ENCODE results near the gene BCKDHA.
"Not testable (repeated sequence)": the region's sequence is repeated elsewhere in the genome, so short reads cannot be mapped to it uniquely, and the experiment has no call there.

BCKDHA gene

DNA sequence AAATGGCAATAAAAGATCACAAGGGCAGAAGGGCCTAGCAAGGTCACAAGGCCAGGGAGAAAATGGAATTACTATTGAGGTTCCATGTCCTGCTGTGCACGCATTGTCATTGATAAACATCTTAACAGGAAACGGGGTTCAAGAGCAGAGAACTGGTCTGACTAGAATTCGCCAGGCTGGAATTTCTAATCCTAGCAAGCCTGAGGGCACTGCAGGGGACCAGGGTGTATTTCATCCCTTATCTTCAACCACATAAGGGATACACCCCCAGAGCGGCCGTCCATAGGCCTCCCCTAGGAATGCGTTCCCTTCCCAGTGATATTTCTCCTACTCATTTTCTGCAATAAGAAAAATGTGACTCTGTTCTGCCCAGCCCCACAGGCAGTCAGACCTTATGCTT lies 64.9 kb downstream of the BCKDHA start:
- Histone ChIP-seq H3K4me1 (ENCODE audit: insufficient read depth, low read length, severe bottlenecking) (peaks cover 11% of the 10 kb centered on the region), H3K4me2 (ENCODE audit: low read length) (no peak overlapping the region), H3K27ac (ENCODE audit: low read depth, low read length, poor library complexity, severe bottlenecking) (no peak overlapping the region), H4K20me1 (ENCODE audit: insufficient read depth, low read length) (no peaks in the 10 kb centered on the region), H3K9me3 (ENCODE audit: low read length) (no peaks in the 10 kb centered on the region), H3F3A (ENCODE audit: insufficient read depth, low read length) (no peaks in the 10 kb centered on the region), H3K79me2 (ENCODE audit: insufficient read depth, low read length) (no peaks in the 10 kb centered on the region), H3K4me3 (ENCODE audit: low read depth, low read length, poor library complexity, severe bottlenecking) (no peak overlapping the region), H3K27me3 (ENCODE audit: insufficient read depth, low read length) (no peaks in the 10 kb centered on the region), H3K9me2 (ENCODE audit: low read depth, low read length) (no peaks in the 10 kb centered on the region), H2AFZ (ENCODE audit: low read length) (no peak overlapping the region), H3K36me3 (ENCODE audit: insufficient read depth, low read length) (no peaks in the 10 kb centered on the region), H3K9ac (ENCODE audit: low read length) (no peak overlapping the region)
- TF ChIP-seq, protein P1, sequence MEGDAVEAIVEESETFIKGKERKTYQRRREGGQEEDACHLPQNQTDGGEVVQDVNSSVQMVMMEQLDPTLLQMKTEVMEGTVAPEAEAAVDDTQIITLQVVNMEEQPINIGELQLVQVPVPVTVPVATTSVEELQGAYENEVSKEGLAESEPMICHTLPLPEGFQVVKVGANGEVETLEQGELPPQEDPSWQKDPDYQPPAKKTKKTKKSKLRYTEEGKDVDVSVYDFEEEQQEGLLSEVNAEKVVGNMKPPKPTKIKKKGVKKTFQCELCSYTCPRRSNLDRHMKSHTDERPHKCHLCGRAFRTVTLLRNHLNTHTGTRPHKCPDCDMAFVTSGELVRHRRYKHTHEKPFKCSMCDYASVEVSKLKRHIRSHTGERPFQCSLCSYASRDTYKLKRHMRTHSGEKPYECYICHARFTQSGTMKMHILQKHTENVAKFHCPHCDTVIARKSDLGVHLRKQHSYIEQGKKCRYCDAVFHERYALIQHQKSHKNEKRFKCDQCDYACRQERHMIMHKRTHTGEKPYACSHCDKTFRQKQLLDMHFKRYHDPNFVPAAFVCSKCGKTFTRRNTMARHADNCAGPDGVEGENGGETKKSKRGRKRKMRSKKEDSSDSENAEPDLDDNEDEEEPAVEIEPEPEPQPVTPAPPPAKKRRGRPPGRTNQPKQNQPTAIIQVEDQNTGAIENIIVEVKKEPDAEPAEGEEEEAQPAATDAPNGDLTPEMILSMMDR (IDR thresholded peaks at IDR 0.05; ENCODE audit: low read length), result no peak
- TF ChIP-seq EZH2 (IDR thresholded peaks at IDR 0.05; ENCODE audit: borderline replicate concordance, low read length), result no peak

DNA sequence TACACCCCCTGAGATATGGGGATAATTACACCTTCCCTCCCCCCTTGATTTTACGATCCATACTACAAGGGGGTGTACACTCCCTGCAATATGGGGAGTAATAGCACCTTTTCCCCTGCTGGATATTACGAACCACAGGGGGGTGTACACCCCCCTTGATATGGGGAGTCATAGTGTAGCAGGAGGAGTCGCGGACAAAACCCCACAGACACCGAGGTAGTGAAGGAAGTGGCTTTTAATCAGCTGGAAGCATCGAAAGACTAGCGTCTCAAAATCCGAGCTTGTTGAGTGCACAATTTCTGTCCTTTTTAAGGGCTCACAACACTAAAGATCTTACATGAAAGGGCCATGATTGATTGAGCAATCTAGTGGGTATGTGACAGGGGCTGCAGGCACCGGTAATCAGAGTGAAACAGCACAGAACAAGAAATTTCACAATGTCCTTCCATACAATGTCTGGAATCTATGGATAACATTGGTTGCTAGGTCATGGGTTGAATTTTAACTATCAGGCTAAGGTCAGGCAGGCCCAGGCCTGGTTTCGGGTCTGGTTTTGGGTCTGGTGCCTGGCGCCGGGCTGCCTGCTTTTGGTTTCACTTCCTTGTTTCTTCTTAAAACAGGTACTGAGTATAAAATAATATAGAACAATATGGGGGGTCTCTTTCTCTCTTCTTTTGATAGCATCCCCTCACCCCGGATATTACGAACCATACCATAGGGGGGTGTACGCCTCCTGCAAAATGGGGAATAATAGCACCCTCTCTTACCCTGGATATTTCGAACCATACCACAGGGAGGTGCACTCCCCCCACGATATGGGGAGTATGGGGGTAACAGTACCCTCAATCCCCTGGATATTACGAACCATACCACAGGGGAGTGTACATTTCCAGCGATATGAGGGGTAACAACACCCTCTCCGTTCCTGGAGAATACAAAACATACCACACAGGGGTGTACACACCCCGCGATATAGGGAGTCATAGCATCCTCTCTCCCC lies 65.9 kb downstream of the BCKDHA start:
- not testable (repeated sequence) for H3K36me3 ChIP-seq (ENCODE audit: insufficient read depth, low read length); H3F3A ChIP-seq (ENCODE audit: insufficient read depth, low read length); H3K4me3 ChIP-seq (ENCODE audit: low read depth, low read length, poor library complexity, severe bottlenecking); H3K9ac ChIP-seq (ENCODE audit: low read length); H3K79me2 ChIP-seq (ENCODE audit: insufficient read depth, low read length); H3K9me3 ChIP-seq (ENCODE audit: low read length); H3K9me2 ChIP-seq (ENCODE audit: low read depth, low read length); H3K27me3 ChIP-seq (ENCODE audit: insufficient read depth, low read length); H2AFZ ChIP-seq (ENCODE audit: low read length); H4K20me1 ChIP-seq (ENCODE audit: insufficient read depth, low read length)
- Histone ChIP-seq H3K4me2 (ENCODE audit: low read length) (peak overlapping the region; percentile 51; the same call in 1 of the 2 replicates), H3K27ac (ENCODE audit: low read depth, low read length, poor library complexity, severe bottlenecking) (peak overlapping the region; percentile 39), H3K4me1 (ENCODE audit: insufficient read depth, low read length, severe bottlenecking) (peaks cover 11% of the 10 kb centered on the region)
- TF ChIP-seq, protein P1 (IDR thresholded peaks at IDR 0.05; ENCODE audit: low read length), result peak; percentile 7; the same call in 1 of the 2 replicates
